CD4-positive, alpha-beta T cell treated with Interferon gamma for 1 hour (primary cell): ENCODE data around the gene TRAM2.

Experiments
- DNase-seq: peaks from one replicate; pipeline ENCODE4 v3.0.0-alpha.2; 2020

TRAM2 gene, protein sequence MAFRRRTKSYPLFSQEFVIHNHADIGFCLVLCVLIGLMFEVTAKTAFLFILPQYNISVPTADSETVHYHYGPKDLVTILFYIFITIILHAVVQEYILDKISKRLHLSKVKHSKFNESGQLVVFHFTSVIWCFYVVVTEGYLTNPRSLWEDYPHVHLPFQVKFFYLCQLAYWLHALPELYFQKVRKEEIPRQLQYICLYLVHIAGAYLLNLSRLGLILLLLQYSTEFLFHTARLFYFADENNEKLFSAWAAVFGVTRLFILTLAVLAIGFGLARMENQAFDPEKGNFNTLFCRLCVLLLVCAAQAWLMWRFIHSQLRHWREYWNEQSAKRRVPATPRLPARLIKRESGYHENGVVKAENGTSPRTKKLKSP

DNA sequence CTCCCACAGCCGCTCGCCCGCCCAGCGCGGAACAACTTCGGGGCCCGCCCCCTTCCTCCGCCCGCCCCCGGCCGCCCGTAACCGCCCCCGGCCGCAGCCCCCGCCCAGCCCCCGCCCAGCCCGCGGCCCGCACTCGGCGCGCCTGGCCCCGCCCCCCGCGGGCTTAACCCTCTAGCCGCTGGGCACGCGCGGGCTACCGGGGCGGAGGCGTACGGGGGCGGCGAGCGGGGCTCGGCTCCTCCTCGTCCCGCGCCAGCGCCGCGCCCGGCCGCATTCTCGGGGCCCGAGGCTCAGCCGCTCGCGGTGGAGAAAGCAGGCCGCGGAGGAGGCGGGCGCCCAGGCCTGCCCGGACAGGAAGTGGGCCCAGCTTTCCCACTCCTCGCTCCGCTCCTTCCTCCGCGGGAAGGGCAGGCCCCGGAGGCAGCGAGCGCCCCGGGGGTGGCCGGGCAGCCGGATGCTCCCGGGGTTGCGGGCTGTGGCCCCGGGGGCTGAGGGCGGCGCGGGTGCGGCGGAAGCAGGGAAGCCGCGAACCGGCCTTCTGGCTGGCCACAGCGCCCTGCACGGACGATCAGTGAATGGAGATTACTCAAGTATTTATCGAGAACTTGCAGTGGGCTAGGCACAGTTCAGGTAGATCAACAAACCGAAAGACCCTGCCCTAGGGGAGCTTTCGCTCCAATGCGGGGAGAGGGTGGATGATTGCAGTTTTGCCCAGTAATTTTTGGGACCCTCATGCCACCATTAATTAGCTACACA, at the start of gene TRAM2:
Gene TRAM2 (minus strand): TSS at position 39 of the 756 bp plus-strand sequence. CDS start 145 bp downstream, outside the sequence.
- peak; percentile 79 for DNase-seq

DNA sequence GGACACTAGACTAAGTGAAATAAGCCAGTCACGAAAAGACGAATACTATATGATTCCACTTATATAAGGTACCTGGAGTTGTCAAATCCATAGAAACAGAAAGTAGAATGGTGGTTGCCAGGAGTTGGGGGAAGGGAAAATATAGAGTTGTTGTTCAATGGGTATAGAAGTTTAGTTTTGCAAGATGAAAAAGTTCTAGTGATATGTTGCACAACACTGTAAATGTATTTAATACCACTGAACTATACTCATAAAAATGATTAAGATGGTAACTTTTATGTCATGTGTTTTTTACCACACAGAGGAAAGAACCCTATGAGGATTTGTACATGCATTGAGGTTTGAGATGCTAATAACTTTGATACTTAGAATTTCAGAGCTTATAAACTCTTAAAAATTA, 46.0 kb upstream of the TRAM2 start:
- DNase-seq, result no peak

DNA sequence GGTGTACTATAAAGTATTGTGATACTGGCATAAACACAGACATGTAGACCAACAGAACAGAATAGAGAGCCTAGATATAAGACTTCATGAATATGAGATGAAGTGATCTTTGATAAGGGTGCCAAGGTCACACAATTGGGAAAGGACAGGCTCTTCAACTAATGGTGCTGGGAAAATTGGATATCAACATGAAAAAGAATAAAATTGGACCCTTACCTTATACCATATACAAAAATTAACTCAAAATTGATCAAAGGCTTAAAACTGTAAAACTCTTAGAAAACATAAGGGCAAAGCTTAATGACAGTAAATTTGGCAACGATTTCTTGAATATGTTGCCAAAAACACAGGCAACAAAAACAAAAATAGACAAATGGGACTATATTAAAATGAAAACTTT, 44.8 kb upstream of the TRAM2 start:
- no peak for DNase-seq

DNA sequence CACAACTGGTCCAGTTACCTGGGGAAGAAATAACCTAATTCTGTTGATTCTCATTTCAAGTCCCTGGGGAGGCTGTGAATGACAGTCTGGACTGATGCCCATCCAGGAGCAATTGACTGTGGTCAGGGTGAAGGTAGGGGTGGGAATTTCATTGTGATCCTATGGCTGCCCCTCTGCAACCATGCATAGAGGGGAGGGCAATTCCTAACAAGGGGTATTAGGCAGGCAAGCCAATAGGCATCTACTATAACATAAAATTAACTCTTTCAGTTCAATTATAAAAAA, 44.0 kb upstream of the TRAM2 start:
- DNase-seq, result no peak

DNA sequence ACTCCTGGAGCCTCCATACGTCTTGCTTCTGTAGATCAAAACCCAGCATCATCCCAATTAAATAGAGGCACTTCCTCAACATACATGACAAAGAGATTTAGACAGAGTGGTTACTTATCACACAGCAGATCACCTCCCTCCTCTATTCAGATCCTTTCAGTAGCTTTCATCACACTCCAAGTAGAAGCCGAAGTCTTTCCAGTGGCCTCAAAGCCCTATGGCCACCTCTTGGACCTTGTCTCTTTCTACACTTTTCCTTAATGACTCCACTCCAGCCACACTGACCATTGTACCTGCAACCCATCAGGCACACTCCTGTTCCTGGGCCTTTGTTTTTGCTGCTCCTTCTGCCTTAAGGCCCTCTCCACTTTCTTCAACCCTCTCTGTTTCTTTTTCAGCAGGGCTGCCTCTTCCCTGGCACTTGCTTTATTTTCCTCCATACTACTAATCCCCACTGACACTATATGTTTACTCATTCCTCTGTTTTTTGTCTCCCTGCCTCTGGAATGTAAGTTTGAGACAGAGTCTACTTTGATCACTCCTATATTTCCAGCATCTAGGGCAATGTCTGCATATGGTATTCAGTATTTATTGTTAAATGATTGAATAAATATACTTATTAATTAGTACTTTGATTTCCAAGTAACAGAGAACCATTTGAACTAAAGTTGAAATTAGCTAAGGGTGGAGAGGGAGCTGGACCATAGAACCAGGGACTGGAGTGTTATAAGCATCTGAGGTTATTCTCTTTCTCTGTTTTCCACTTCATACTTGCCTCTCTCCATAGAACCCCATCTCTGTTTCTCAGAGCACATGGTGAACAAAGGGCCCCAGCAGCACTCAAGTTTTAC, 43.4 kb upstream of the TRAM2 start:
- DNase-seq, result no peak

DNA sequence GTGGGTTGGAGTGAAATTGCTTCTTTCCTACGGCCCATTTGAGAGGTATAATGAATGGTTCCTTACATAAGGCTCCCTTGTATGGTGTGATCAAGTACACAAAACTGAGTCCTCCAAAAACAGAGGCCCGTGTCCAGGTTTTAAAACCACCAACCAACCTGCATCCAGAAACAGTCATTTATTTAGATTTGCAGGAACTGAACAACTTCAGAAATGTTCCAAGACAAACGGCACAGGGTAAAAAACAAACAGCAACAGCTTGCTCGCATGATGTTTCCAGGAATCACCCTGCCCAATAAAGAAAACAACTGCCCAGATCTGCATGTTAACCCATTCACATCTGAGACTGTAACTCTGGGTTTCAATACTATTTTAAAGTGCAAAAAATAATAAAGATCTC, 40.2 kb upstream of the TRAM2 start:
- no peak for DNase-seq

DNA sequence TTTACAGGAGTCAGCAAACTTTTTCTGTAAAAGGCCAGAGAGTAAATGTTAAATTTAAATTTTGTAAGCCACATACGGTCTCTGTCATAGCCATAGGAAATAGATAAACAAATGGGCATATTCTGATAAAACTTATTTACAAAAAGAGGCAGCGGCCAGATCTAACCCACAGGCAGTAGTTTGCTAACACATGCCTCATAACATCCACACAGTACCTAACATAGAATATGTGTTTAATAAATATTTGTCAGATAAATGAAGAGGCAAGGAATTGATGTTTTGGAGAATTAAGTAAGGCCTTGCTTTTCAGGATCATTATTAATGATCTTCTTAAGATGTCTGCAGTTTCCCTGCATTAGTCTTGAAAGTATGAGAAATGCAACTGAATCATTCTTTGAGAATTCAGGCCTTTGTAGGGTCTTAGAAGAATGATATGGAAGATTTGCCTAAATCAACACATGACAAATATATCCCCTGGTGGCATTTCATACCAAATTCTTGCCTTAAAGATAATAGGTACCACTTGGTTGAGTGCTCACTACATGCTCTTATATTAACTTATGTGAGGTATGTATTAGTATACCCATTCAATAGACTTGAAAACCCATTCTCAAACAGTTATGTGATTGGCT, 39.3 kb upstream of the TRAM2 start:
- no peak for DNase-seq

DNA sequence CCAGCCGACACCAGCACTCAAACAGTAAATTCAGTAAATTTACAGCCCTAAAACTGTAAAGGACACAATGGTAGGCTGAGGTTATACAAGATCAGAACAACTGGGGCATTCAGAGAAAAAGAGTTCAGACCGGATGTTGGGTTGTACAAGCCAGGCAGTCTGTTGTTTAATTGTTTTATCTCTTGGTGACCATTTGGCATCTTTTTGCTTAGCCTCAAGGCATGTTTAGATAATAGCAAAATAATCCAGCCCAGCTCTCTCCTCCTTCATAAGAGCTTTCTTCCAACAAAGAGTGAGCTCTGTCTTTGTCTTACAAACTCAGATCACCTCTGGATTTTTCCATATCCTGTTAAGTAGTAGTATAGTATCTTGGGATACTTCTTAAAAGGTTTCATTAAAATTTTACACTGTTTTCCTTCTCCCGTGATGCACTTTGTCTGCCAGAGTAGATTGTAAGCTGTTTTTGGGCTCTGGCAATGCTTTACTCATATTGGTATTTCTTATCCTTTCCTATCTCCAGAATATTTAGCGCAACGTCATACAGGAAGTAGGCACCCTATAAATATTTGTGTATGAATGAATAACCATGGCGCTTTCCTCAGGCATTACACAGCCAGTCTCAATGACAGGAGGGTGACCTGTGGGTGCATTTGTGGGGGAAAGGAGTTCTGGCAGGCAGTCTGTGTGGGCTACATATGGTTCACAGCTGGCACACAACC, 35.6 kb upstream of the TRAM2 start:
- DNase-seq, result no peak

DNA sequence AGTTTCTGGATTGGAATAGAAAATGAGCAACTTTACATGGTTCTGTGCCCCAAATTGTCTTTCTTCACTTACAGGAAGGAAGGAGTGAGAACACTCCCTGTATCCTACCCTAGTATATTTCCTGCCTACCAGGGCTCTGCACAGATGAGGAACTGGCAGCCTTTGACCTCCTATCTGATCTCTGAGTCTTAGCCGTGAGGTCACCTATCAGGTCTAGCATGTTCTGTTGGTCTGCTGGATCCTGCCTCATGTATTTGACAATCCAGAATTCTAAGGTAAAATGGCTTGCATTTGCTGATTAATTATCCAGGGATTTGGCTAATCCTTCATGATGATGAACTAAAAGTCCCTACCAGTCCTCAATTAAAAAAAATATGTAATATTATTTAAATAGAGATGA, 35.0 kb upstream of the TRAM2 start:
- DNase-seq, result no peak

DNA sequence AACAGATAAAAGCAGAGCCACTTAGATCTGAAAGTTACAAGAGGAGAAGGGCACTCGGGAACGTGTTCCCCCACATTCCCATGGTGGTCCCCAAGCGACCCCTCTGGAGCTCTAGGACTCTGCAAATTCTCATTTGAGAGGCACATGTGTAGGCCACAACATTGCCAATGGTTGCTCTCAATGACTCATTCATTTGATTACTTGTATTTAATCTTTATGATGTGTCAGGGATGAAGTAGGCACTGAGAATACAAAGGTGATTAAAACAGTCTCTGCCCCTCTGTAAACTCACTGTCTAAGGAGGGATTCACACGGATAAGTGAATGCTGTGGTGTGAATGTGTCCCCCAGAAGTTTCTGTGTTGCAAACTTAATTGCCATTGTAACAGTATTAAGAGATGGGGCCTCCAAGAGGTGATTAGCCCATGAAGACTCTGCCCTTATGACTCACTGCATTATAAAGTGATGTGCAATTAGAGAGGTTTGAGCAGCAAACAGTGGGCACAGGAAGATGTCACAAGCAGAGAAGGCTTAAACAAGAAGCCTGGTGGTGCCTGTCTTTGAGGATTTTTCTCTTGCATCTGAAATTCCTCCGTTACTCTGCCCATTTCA, 34.0 kb upstream of the TRAM2 start:
- DNase-seq, result no peak

DNA sequence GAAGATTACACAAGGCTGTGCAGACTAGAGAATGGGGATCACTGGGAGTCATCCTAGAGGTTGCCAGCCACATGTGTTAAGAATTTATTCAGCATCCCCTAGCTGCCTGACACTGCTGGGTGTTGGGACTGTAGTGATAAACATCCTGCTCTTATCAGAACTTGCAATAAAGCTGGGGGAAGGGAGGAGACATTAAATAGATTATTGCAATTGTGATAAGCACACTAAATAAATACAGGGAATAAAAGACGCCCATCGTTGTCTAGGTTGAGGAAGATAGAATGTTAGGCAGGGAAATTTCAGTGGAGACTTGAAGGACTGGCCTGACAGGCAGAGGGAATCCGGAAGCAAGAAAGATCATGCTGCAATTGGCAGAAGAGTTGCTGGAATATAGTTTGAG, 33.2 kb upstream of the TRAM2 start:
- DNase-seq, result no peak

DNA sequence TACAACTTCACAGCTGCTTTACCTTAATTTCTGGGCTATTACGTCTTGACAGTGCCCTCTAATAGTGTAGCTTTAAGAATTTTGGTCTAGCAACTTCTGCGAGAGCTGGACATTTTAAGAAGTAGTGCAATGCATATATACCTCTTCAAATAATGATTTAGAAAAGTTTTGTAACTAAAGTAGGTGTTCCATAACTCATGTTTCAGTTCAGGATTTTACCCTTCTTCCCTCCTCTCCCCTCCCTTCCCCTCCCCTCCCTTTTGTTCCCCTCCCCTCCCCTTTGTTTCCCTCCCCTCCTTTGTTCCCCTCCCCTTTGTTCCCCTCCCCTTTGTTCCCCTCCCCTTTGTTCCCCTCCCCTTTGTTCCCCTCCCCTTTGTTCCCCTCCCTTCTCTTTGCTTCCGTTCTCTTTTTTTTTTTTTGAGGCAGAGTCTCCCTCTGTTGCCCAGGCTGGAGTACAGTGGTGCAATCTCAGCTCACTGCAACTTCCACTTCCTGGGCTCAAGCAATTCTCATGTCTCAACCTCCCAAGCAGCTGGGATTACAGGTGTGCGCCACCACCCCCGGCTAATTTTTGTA, 28.8 kb upstream of the TRAM2 start:
- no peak for DNase-seq

DNA sequence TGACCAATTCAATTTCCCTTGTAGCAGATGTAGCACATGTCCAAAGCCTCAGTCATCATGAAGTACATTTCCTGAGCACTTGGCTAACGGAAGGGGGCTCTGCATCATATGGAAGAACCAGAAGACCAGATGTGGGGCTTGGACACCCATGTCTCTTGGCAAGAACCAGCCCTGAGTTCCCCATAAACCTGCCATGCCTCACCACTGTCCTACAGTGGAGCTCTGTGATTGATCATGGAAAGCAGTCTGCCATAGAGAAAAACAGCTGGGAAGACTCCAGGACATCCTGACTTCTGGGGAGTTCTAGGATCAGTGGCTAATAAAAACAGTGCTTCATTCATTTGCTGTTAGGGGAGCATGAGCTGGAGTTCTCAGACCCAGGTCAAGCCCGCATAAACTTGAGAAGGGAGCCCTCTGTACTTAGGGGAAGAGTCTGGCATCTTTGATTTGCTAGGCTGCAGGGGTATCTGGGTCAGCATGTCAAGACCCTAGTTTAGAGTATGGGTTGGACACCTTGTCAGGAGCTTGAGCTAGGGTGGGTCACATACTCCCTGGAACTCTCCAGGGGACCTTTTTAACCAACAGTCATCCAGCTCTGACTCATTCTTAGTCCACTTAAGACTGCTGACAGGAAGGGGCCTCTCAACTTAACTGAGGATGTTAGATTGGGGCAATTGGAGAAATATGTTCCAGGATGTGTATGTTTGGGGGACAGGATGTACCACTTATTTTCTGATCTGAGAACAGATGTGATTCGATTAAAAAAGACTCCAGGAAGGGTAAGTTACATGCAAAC, 26.3 kb upstream of the TRAM2 start:
- DNase-seq, result no peak

DNA sequence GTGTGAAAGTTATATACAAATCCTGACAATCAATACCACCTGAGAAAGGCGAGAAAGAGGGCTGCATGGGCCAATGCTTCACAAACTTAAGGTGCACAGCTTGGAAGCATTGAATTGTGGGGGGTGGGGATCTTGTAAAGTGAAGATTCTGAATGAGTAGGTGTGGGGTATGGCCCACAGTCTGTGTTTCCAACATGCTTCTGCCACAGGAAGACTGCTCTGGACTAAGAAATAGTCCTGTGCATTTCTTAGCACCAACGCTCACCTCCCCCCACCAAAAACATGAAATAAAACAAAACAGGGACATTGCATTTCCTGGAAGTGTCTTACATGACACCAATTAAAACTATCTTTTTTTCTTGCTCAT, 21.9 kb upstream of the TRAM2 start:
- no peak for DNase-seq

DNA sequence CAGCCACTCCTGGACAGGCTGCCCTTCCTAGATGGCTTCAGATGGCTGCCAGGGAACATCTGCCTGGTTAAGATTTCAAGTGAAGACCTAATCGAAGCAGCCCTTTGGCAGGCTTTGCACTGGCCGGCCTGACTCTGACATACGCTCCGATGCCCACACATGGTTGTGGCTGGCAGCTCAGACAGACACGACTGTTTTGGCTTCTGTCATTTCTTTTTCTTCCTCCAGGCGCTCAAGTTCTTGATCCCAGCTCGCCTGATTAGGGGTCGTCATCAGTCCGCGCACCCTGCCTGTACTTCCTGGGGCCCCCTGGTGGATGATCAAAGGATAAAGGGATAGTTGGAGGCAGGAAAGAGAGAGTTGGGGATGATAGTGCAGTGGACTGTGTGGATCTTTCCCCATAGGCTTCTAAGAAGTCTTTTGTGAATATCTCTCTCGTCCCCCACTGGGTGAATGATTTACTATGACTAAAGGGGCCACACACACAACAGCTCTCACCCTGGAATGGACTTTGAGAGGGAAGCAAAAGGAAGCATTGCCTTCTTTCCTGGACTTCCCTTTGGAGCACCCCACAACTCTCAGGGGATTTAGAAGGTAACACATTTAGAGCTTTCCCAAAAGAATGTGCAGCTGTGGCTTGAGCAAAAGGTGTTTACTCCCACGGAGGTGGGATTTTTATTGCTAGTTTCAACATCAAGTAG, 21.4 kb upstream of the TRAM2 start:
- DNase-seq, result no peak

DNA sequence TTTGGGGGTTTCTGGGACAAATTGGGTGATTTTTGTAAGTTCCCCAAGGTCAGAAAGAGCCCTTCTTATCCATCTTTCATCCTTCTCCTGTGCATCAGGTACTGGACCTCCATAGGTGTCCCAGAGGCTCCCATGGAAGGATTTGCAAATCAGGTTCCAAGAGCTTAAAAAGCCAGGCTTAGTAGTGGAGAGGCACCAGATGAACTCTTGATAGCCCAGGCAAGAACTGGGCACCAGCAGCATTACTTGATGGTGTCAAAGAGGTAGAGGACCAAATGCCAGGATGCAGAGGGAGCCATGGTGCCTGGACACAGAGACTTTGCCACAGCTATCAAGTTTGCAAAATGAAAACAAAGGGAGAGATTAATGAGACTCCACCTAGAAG, 20.9 kb upstream of the TRAM2 start:
- DNase-seq, result no peak

DNA sequence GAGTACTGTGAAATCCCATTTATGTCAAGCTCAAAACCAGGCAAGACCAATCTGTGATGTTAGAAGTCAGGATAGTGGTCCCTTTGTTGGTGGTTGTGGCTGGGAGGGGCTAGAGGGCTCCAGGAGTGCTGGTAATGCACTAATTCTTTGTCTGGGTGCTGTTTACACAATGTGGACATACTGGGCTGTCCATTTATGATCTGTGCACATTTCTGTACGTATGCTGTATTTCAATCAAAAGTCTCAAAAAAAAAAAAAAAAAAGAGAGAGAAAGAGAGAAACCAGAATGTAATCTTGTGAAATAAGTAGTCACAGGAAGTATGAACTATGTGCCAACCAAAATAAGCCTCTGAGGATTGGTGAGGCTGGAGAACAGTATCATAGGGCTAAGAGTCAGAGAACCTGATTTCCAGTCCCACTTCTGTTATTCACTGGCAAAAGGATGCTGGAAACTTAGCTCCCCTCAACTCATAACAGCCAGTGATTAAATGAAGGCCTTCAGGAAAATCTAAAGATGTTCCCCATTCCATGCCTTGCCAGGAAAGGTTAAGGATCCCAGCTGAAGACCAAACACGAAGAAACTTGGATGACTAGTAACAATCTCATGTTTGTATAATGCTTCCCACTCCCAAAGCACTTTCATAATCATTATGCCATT, 19.6 kb upstream of the TRAM2 start:
- no peak for DNase-seq

DNA sequence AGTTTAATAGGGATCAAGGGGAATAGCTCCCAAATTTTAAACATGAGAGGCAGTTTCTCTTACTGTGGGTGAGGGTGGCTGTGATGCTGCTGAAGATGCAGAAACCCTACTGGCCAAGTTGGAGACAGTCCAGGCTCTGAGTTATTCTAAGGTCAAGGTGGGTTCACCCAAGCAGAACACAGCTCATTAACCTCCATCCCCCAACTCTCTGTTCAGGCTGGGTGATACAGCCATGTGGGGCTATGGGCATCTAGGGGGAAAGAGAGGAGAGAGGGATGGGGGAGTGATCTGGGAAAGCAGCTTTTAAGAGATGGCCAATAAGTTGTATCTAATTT, 18.9 kb upstream of the TRAM2 start:
- DNase-seq, result no peak

DNA sequence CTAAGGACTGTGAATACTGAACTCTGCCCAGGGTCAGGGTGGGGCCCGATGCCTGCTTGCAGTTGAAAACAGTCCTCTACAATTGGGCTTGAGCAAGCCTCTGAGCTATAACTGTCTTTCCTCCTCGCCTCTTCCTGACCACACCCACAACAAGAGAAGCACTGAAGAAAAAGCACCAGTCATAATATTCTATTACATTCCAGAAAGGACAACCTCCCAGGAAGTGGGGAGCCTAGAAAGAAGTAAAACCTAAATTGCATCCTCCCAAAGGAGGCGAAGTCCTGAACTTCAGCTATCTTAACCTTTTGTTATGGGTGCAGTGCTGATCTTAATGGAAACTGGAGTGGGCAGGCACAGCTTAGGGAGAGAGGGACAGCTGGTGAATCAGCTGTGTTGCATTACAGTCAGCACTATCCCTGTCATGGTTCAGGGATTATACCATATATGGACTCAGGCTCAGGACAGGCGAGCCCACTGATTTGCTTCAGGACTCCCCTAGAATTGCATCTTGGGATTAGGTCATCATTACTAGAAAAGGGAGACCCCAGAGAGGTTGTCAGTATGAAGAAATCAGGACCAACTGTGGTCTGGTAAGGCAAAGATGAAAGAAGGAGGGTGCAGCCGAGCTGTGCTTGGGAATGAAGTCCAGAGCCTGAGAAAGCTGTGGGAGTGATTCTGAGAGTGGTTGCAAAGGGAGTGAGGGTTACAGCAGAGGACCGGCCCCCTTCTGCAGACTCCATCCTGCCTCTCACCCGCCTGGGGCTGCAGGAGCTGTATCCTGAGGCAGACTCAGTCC, 18.3 kb upstream of the TRAM2 start:
- no peak for DNase-seq
